KOPT-K1 (cell line): Measurements from ENCODE around the gene COL25A1.
"Not testable (repeated sequence)": the region's sequence is repeated elsewhere in the genome, so short reads cannot be mapped to it uniquely, and the experiment has no call there.

Experiments
- H3K27ac ChIP-seq: fragments of 200-600 bp; sonication (generic); 2 replicates; pipeline ENCODE4 v1.5.1; 2016; ENCODE audit warnings: antibody characterized with exemption, mild to moderate bottlenecking, low read depth, low read length; ENCODE audit not compliant: poor library complexity, severe bottlenecking
- H3K36me3 ChIP-seq: fragments of 200-600 bp; sonication (generic); 2 replicates; pipeline ENCODE4 v1.5.1; 2017; ENCODE audit warnings: antibody characterized with exemption, mild to moderate bottlenecking, low read length, moderate library complexity; ENCODE audit not compliant: insufficient read depth
- H3K9me3 ChIP-seq: fragments of 200-600 bp; sonication (generic); 2 replicates; pipeline ENCODE4 v1.5.1; 2017; ENCODE audit warnings: antibody characterized with exemption, low read length, mild to moderate bottlenecking; ENCODE audit not compliant: insufficient read depth, poor library complexity, severe bottlenecking

COL25A1 gene

DNA sequence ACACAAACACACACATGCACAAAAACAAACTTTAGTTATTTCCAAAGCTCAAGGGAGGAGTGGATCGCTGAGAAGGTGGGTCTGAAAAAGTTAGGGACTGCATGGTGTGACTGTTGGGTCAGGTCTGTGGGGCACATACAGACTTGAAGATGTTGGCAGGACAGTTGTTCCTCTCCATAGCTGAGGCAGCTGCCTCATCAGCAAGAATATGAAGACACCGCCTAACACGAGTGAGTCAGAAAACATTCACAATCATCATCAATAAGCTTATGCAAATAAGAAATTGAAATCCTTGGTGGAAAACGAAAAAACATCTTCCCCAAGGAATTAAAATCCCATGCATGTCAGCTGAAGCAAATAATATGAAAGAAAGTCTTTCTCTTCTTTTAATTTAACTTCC, 148.0 kb downstream of the COL25A1 start:
- Histone ChIP-seq H3K27ac (no peak overlapping the region), H3K9me3 (no peaks in the 10 kb centered on the region), H3K36me3 (no peaks in the 10 kb centered on the region)

DNA sequence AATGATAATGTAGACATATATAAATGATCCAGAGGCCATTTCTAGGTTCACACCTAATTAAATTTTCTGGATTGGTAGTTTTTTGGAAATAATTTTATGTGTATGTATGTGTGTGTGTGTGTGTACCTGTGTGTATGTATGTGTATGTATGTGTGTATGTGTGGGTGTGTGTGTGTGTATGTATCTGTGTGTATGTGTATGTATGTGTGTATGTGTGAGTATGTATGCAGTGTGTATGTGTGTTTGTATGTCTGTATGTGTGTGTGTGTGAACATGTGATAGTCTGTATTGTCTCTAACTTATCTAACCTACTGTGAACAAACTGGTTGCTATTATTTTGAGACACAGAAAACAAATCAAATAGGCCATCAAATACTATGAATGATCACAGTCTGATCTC, 152.6 kb downstream of the COL25A1 start:
- Histone ChIP-seq H3K36me3 (no peaks in the 10 kb centered on the region), H3K9me3 (no peaks in the 10 kb centered on the region), H3K27ac (no peak overlapping the region)

DNA sequence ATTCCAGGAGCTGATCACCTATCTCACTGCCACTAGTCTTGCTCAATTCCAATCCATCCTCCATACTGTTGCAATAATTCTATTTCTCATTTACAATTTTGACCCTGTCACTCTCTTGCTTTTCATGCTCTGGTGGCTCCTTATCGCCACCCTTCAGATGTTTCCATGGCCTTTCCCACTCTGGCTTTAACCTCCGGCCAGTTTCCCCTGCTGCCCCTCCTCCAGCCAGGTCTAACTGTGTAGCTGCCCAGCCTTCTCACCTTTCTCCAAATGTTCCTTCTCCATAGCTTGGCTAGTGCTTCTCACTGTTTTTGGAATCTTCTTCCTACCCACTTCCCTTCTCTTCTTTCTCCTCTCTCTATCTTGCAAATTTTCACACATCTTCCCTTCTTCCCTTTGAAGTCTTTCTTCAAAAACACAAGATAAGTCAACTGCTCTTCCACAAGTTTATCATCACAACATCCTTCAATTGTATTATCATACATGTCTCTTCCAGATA, 153.8 kb downstream of the COL25A1 start:
- H3K9me3 ChIP-seq, result no peaks in the 10 kb centered on the region

GRCh38 chr4:109147135-109147534, 155.3 kb downstream of the COL25A1 start:
- Histone ChIP-seq H3K9me3 (no peaks in the 10 kb centered on the region), H3K36me3 (no peaks in the 10 kb centered on the region)

More for the DNA sequence above, 153.8 kb downstream of the COL25A1 start:
- no peak overlapping the region for H3K27ac ChIP-seq
- no peaks in the 10 kb centered on the region for H3K36me3 ChIP-seq

GRCh38 chr4:109146499-109146898, 156.0 kb downstream of the COL25A1 start:
- H3K9me3 ChIP-seq, result no peaks in the 10 kb centered on the region
- no peak overlapping the region for H3K27ac ChIP-seq
- H3K36me3 ChIP-seq, result no peaks in the 10 kb centered on the region

More at GRCh38 chr4:109147135-109147534, 155.3 kb downstream of the COL25A1 start:
- no peak overlapping the region for H3K27ac ChIP-seq

- not testable (repeated sequence) for H3K36me3 ChIP-seq, H3K27ac ChIP-seq, H3K9me3 ChIP-seq
Measured at GRCh38 chr4:109138125-109138524, 164.3 kb downstream of the COL25A1 start.

DNA sequence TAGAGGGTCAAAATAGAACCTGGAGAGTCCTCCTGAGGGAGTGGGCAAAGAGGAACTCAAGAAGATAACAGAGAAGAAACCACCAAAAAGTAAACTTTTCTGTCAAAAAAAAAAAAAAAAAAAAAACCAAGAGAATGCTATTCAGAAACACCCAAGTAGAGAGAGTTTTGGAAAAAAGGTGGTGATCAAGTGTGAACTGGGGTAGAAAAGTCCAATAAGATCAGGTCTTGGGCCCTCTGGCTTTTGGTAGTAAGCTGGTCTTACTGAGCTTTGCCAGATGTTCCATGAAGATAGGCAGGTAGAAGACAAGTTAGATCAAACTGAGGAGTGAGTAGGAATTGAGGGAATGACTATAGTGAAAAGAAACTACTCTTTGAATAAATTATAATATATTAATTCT, 167.5 kb downstream of the COL25A1 start:
- Histone ChIP-seq H3K36me3 (no peaks in the 10 kb centered on the region), H3K27ac (no peak overlapping the region), H3K9me3 (no peaks in the 10 kb centered on the region)

DNA sequence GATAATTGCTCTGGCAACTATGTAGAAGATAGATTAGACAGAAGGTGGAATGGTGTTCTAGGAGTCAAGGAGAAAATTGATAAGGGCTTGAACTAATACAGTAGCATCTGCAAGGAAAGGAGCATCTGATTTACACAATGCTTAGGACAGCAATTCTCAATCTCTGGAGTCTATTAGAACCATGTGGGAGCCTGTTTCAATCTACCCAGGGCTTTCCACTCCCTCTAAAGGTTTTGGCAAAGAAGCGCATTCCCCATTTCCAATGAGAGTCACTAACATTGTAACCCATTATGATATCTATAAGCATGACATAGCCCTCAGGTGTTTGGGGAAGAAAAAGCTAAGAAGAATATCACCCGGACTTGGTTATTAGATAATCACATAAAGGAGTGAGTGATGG, 168.2 kb downstream of the COL25A1 start:
- no peak overlapping the region for H3K27ac ChIP-seq
- H3K36me3 ChIP-seq, result no peaks in the 10 kb centered on the region
- no peaks in the 10 kb centered on the region for H3K9me3 ChIP-seq

DNA sequence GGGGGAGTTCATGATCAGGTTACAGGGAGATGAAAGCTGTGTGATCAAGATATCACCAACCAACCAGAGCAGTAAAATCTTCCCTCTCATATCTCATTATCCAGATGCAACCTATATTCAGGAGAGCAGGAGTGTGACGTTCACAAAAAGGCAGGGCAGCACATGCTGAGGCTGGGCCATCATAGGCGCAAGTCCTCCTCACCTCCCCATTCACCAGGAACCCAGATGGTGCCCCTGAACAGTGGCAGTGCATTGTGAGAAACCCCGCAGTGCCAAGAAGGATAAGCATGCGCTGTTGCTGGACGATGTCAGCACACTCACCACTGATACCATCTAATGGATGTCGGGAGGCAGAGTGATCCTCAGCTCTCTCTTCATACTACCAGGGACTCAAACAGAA, 170.9 kb downstream of the COL25A1 start:
- Histone ChIP-seq H3K36me3 (no peaks in the 10 kb centered on the region), H3K27ac (no peak overlapping the region), H3K9me3 (no peaks in the 10 kb centered on the region)

DNA sequence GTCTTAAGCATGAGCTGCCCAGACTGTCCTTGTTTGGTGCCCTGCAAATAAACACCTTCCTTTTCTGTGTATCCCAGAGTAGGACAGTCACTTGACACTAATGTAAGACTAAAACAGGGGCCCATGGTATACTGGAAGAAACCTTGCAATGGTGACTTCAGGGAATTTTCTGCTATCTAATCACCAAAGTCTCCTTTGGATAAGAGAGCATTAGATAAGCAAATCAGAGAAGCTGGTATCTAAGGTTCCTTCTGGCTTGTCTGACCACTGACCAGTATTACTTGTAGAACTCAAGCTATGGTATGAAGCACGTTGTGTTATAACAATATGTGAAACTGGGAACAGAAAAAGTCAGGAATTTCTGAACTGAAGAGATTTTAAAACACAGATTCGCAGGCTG, 173.9 kb downstream of the COL25A1 start:
- Histone ChIP-seq H3K9me3 (no peaks in the 10 kb centered on the region), H3K36me3 (no peaks in the 10 kb centered on the region), H3K27ac (no peak overlapping the region)

DNA sequence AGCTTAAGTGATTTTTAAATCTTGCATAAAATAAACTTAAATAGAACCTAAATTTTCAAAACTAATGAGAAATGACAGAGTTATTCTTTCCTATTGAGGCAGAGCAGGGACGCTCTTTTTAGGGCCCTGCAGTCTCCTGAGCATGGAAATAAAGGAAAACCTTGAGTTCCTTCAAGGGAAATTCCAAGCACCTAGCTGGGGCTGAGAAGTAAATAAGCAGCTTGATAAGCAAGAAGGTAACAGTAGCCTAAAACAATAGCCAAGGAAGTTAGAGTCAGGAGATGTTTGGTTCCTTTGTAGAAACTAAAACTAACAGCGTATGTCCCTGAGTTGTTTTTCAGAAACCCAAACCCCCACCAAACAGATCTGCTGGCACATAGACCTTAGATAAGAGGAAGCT, 174.6 kb downstream of the COL25A1 start:
- no peaks in the 10 kb centered on the region for H3K9me3 ChIP-seq
- H3K27ac ChIP-seq, result no peak overlapping the region
- no peaks in the 10 kb centered on the region for H3K36me3 ChIP-seq

DNA sequence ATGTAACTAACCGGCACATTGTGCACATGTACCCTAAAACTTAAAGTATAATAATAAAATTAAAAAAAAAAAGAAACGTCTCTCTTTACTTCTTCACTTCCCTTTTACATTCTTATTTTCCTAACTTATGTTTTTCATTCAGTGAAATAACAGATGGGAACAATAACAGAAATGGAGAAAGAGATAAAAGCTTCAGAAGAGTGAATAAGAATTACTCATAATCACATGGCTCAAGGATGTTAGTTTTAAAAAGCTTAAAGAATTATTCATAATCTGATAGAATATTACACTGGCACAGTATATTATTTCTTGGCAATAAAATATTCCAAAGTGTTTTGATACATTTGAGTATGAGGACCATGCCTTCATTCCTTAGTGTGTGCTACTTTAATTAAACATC, 175.6 kb downstream of the COL25A1 start:
- Histone ChIP-seq H3K9me3 (no peaks in the 10 kb centered on the region), H3K27ac (no peak overlapping the region)

DNA sequence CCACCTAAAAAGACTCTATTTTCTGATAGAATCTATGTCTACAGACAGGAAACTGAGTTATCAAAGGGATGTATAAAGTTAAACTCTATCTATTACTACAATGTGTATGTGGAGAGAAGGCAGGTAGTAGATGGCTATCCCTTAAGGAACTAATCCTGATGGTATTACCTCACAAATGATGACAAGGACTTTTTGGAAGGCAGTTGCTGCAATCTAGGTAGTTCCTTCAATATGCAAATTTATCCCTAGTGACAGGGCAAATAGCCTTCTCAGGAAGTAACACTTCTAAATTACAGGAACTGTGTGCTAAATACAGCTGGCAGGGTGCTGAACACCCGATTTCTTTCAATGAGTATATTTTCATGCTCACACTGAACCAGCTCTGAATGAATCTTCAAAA, 177.4 kb downstream of the COL25A1 start:
- Histone ChIP-seq H3K36me3 (no peaks in the 10 kb centered on the region), H3K27ac (no peak overlapping the region), H3K9me3 (no peaks in the 10 kb centered on the region)

More for the DNA sequence above, 175.6 kb downstream of the COL25A1 start:
- H3K36me3 ChIP-seq, result no peaks in the 10 kb centered on the region

DNA sequence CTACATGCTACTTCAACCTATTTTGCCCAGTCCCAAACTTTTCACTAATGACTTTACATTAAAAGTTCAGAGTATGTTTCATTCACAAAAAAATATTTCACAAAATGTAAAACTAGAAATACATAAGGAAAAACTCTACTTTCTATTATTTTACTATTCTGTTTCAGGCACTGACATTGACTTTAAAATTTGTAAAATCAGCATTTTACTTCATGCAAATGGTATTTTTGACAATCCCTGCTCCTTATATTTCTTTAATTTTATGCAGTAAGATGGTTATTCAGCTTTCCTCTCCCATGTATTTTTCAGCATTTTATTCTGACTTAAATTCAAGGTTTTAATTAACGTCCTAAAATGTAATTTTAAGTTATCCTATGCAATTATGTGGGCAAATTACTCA, 178.5 kb downstream of the COL25A1 start:
- H3K27ac ChIP-seq, result no peak overlapping the region
- no peaks in the 10 kb centered on the region for H3K9me3 ChIP-seq
- no peaks in the 10 kb centered on the region for H3K36me3 ChIP-seq

DNA sequence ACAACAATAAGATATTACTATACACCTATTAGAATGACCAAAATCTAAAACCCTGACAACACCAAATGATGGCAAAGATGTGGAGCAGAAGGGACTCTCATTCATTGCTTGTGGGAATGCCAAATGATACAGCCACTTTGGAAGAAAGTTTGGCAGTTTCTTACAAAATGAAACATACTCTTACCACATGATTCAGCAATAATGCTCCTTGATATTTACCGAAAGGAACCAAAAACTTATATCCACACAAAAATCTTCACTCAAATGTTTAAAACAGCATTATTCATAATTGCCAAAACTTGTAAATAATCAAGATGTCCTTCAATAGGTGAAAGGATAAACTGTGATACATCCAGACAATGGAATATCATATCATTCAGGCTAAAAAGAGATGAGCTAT, 180.9 kb downstream of the COL25A1 start:
- Histone ChIP-seq H3K9me3 (no peaks in the 10 kb centered on the region), H3K36me3 (no peaks in the 10 kb centered on the region), H3K27ac (no peak overlapping the region)

DNA sequence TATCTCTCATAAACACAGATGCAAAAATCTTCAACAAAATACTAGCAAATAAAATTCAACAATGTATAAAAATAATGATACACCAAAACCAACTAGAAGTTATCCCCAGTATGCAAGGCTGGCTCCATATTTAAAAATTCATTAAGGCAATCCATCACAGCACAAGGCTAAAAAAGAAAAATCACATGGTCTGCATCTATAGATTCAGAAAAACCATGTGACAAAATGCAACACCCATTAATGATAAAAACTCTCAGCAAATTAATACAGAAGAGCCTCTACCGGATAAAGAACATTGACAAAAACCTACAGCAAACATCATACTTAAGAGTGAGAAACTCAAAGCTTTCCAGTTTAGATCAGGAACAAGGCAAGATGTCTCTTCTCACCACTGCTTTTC, 182.6 kb downstream of the COL25A1 start:
- Histone ChIP-seq H3K9me3 (no peaks in the 10 kb centered on the region), H3K27ac (no peak overlapping the region), H3K36me3 (no peaks in the 10 kb centered on the region)

DNA sequence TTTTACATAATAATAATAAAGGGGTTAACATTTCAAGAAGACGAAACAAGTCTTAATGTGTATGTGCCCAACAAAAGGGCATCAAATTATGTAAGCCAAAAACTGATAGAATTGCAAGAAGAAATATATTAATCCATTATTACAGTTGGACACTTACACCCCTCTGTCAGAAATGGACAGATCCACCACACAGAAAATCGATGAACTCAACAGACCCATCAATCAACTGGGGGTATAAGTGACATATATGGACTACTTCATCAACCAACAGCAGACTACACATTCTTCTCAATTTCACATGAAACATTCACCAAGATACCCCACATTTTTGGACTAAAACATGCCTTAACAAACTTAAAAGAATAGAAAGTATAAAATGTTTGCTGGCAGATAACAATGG, 183.8 kb downstream of the COL25A1 start:
- no peaks in the 10 kb centered on the region for H3K36me3 ChIP-seq
- no peaks in the 10 kb centered on the region for H3K9me3 ChIP-seq
- H3K27ac ChIP-seq, result no peak overlapping the region
